HEK293 (cell line): ENCODE data around the gene KRTAP3-3.

Experiments
- CTCF ChIA-PET: fragments of 350-600 bp; formaldehyde crosslinking; extraction: SDS; loops from one replicate; lab custom pipeline; 2021; ENCODE audit warnings: antibody characterized with exemption; lab: Yijun Ruan, JAX
- POLR2A ChIA-PET: fragments of 300-600 bp; formaldehyde crosslinking; extraction: SDS; loops from one replicate; lab custom pipeline; 2020; ENCODE audit warnings: antibody characterized with exemption, inconsistent platforms; lab: Yijun Ruan, JAX
- H3K27ac ChIP-seq: fragments of 200-500 bp; sonication (Bioruptor generic); 2 replicates; pipeline ENCODE4 v1.5.1; 2014; ENCODE audit warnings: low read depth, low read length, control low read depth, inconsistent platforms; ENCODE audit errors: extremely low read depth
- H3K36me3 ChIP-seq, 2 experiments: fragments of 200-500 bp in 1 of 2; sonication (Bioruptor generic) in 1 of 2; 1 replicate in 1 of 2; 2 replicates in 1 of 2; pipeline ENCODE4 v1.5.1; 2014 to 2017; ENCODE audit warnings: inconsistent platforms in 2 of 2, low read length in 2 of 2; ENCODE audit not compliant: control insufficient read depth in 2 of 2, insufficient read depth in 1 of 2
- H3K4me1 ChIP-seq: fragments of 200-500 bp; sonication (Bioruptor generic); 2 replicates; pipeline ENCODE4 v1.5.1; 2014; ENCODE audit warnings: mild to moderate bottlenecking, low read length, inconsistent platforms; ENCODE audit not compliant: control insufficient read depth, insufficient read depth
- H3K4me3 ChIP-seq: 2 replicates; pipeline ENCODE4 v1.5.1; 2011; ENCODE audit warnings: low read depth, mild to moderate bottlenecking, control low read depth, low read length, moderate library complexity
- H3K9me3 ChIP-seq: fragments of 200-500 bp; sonication (Bioruptor generic); 2 replicates; pipeline ENCODE4 v1.5.1; 2014; ENCODE audit warnings: low read depth, low read length, inconsistent platforms; ENCODE audit not compliant: control insufficient read depth, insufficient read depth
- KLF10 ChIP-seq: fragments of 450-650 bp; IDR thresholded peaks from 2 replicates; pipeline ENCODE4 v1.5.1; 2018; ENCODE audit warnings: missing biosample characterization, mild to moderate bottlenecking, missing genetic modification characterization
- TCF7L2 ChIP-seq: IDR thresholded peaks from 2 replicates; pipeline ENCODE4 v1.6.1; 2011; ENCODE audit warnings: low read depth, mild to moderate bottlenecking, inconsistent platforms, low read length, moderate library complexity, borderline replicate concordance
- ZFP37 ChIP-seq: fragments of 450-650 bp; formaldehyde crosslinking; IDR thresholded peaks from 2 replicates; pipeline ENCODE4 v1.5.1; 2016; ENCODE audit warnings: missing biosample characterization, missing genetic modification characterization
- ZNF121 ChIP-seq: fragments of 450-650 bp; formaldehyde crosslinking; IDR thresholded peaks from 2 replicates; pipeline ENCODE4 v1.5.1; 2016; ENCODE audit warnings: missing biosample characterization, missing genetic modification characterization
- ZNF2 ChIP-seq: fragments of 450-650 bp; formaldehyde crosslinking; IDR thresholded peaks from 2 replicates; pipeline ENCODE4 v1.5.1; 2016; ENCODE audit warnings: missing biosample characterization, missing genetic modification characterization
- ZNF221 ChIP-seq: fragments of 450-650 bp; formaldehyde crosslinking; IDR thresholded peaks from 2 replicates; pipeline ENCODE4 v1.5.1; 2017; ENCODE audit warnings: missing biosample characterization, missing genetic modification characterization, borderline replicate concordance
- ZNF302 ChIP-seq: fragments of 450-650 bp; formaldehyde crosslinking; IDR thresholded peaks from 2 replicates; pipeline ENCODE4 v1.5.1; 2016; ENCODE audit warnings: missing biosample characterization, missing genetic modification characterization, low read depth
- ZNF362 ChIP-seq: fragments of 450-650 bp; formaldehyde crosslinking; IDR thresholded peaks from 2 replicates; pipeline ENCODE4 v1.5.1; 2016; ENCODE audit warnings: missing biosample characterization, missing genetic modification characterization
- ZNF416 ChIP-seq: fragments of 450-650 bp; formaldehyde crosslinking; IDR thresholded peaks from 2 replicates; pipeline ENCODE4 v1.5.1; 2016; ENCODE audit warnings: missing biosample characterization, missing genetic modification characterization
- ZNF488 ChIP-seq: fragments of 450-650 bp; formaldehyde crosslinking; IDR thresholded peaks from 2 replicates; pipeline ENCODE4 v1.5.1; 2016; ENCODE audit warnings: missing biosample characterization, missing genetic modification characterization
- ZNF510 ChIP-seq: fragments of 450-650 bp; formaldehyde crosslinking; IDR thresholded peaks from 2 replicates; pipeline ENCODE4 v1.5.1; 2018; ENCODE audit warnings: mild to moderate bottlenecking, missing genetic modification characterization, missing biosample characterization; ENCODE audit not compliant: insufficient replicate concordance
- ZNF530 ChIP-seq: fragments of 450-650 bp; formaldehyde crosslinking; IDR thresholded peaks from 2 replicates; pipeline ENCODE4 v1.5.1; 2016; ENCODE audit warnings: low read depth, missing biosample characterization, missing genetic modification characterization
- ZNF561 ChIP-seq: fragments of 450-650 bp; IDR thresholded peaks from 2 replicates; pipeline ENCODE4 v1.5.1; 2018; ENCODE audit warnings: missing biosample characterization, missing genetic modification characterization, borderline replicate concordance
- ZNF707 ChIP-seq: fragments of 450-650 bp; formaldehyde crosslinking; IDR thresholded peaks from 2 replicates; pipeline ENCODE4 v1.5.1; 2016; ENCODE audit warnings: missing biosample characterization, missing genetic modification characterization
- ZNF768 ChIP-seq: fragments of 450-650 bp; formaldehyde crosslinking; IDR thresholded peaks from 2 replicates; pipeline ENCODE4 v1.5.1; 2018; ENCODE audit warnings: missing biosample characterization, mild to moderate bottlenecking, missing genetic modification characterization
- ZNF843 ChIP-seq: fragments of 450-650 bp; formaldehyde crosslinking; IDR thresholded peaks from 2 replicates; pipeline ENCODE4 v1.5.1; 2016; ENCODE audit warnings: missing biosample characterization, missing genetic modification characterization
- ZSCAN18 ChIP-seq: fragments of 450-650 bp; formaldehyde crosslinking; IDR thresholded peaks from 2 replicates; pipeline ENCODE4 v1.5.1; 2016; ENCODE audit warnings: missing biosample characterization, missing genetic modification characterization
- TF ChIP-seq, protein P1 (sequence below): fragments of 450-650 bp; formaldehyde crosslinking; IDR thresholded peaks from 2 replicates; pipeline ENCODE4 v1.5.1; 2017; ENCODE audit warnings: missing biosample characterization, missing genetic modification characterization
- TF ChIP-seq, protein P2 (sequence below): fragments of 450-650 bp; formaldehyde crosslinking; IDR thresholded peaks from 2 replicates; pipeline ENCODE4 v1.5.1; 2016; ENCODE audit warnings: missing biosample characterization, missing genetic modification characterization
- TF ChIP-seq, protein P3 (sequence below): fragments of 450-650 bp; formaldehyde crosslinking; IDR thresholded peaks from 2 replicates; pipeline ENCODE4 v1.5.1; 2016; ENCODE audit warnings: missing biosample characterization, missing genetic modification characterization, low read depth

KRTAP3-3 gene

GRCh38 chr17:41004397-41004796 is 10.4 kb upstream of the KRTAP3-3 start:
- TF ChIP-seq ZNF302 = no peak
- no peak for TF ChIP-seq TCF7L2
- no peak for TF ChIP-seq ZNF121 (tag by site-specific recombination)
- no peak for TF ChIP-seq ZNF510 (tag by site-specific recombination)
- no peak for TF ChIP-seq ZFP37 (tag by site-specific recombination)
- TF ChIP-seq ZSCAN18 (tag by site-specific recombination) = no peak
- TF ChIP-seq, protein P1, sequence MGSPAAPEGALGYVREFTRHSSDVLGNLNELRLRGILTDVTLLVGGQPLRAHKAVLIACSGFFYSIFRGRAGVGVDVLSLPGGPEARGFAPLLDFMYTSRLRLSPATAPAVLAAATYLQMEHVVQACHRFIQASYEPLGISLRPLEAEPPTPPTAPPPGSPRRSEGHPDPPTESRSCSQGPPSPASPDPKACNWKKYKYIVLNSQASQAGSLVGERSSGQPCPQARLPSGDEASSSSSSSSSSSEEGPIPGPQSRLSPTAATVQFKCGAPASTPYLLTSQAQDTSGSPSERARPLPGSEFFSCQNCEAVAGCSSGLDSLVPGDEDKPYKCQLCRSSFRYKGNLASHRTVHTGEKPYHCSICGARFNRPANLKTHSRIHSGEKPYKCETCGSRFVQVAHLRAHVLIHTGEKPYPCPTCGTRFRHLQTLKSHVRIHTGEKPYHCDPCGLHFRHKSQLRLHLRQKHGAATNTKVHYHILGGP (tag by site-specific recombination) = no peak
- TF ChIP-seq ZNF362 = no peak
- no peak for TF ChIP-seq ZNF488 (tag by site-specific recombination)
- no peak for TF ChIP-seq ZNF768
- TF ChIP-seq ZNF561 = no peak
- TF ChIP-seq KLF10 = no peak
- TF ChIP-seq ZNF221 (tag by site-specific recombination) = no peak
- no peak for TF ChIP-seq ZNF843 (tag by site-specific recombination)
- TF ChIP-seq ZNF530 (tag by site-specific recombination) = no peak
- TF ChIP-seq, protein P2, sequence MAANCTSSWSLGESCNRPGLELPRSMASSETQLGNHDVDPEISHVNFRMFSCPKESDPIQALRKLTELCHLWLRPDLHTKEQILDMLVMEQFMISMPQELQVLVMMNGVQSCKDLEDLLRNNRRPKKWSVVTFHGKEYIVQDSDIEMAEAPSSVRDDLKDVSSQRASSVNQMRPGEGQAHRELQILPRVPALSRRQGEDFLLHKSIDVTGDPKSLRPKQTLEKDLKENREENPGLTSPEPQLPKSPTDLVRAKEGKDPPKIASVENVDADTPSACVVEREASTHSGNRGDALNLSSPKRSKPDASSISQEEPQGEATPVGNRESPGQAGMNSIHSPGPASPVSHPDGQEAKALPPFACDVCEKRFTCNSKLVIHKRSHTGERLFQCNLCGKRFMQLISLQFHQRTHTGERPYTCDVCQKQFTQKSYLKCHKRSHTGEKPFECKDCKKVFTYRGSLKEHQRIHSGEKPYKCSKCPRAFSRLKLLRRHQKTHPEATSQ (tag by site-specific recombination) = no peak
- TF ChIP-seq, all 188 proteins: peak for 0
- Histone ChIP-seq H3K4me1 (no peaks in the 10 kb centered on the region), H3K27ac (no peak overlapping the region), H3K4me3 (no peak overlapping the region), H3K9me3 (no peaks in the 10 kb centered on the region), H3K36me3 (no peaks in the 10 kb centered on the region)
- POLR2A ChIA-PET = no interaction called here
- CTCF ChIA-PET = no interaction called here

DNA sequence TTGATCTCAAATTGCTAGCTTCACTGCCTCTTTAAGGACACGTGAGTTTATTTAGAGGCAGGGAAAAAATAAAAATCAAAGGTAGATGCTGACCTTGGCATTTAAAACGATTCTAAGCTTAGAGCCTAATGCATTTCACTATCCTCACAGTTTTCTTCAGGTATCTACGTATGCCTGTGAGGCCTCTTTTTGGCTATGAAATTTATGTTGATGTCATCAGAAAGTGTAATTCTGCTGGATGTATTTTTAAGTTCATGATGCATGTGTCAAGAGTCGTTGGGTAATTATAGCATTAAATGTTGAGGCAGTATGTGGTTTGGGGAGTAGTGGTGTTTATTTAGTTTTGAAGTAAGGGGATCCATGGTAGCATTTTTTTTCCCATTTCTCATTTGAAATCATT is 10.0 kb upstream of the KRTAP3-3 start:
- ChIA-PET POLR2A (no interaction called here), CTCF (no interaction called here)
- no peak overlapping the region for H3K4me3 ChIP-seq
- H3K9me3 ChIP-seq = no peaks in the 10 kb centered on the region
- no peak for TF ChIP-seq TCF7L2
- TF ChIP-seq ZNF707 (tag by site-specific recombination) = no peak
- TF ChIP-seq ZNF768 = no peak
- TF ChIP-seq ZNF416 = no peak
- no peak for TF ChIP-seq ZNF2 (tag by site-specific recombination)
- TF ChIP-seq KLF10 = no peak
- TF ChIP-seq, protein P3, sequence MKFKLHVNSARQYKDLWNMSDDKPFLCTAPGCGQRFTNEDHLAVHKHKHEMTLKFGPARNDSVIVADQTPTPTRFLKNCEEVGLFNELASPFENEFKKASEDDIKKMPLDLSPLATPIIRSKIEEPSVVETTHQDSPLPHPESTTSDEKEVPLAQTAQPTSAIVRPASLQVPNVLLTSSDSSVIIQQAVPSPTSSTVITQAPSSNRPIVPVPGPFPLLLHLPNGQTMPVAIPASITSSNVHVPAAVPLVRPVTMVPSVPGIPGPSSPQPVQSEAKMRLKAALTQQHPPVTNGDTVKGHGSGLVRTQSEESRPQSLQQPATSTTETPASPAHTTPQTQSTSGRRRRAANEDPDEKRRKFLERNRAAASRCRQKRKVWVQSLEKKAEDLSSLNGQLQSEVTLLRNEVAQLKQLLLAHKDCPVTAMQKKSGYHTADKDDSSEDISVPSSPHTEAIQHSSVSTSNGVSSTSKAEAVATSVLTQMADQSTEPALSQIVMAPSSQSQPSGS = no peak
- H3K27ac ChIP-seq = no peak overlapping the region
- H3K36me3 ChIP-seq = no peaks in the 10 kb centered on the region
- no peaks in the 10 kb centered on the region for H3K4me1 ChIP-seq
